ENCODE measurements around the gene TEAD1.

The TEAD1 gene

GRCh38 chr11:12783765-12784164 is 109.5 kb downstream of the TEAD1 start:
- H3K9me3 ChIP-seq = no peaks in the 10 kb centered on the region
- DNase-seq = no peak
- H3K36me3 ChIP-seq = peaks cover 5% of the 10 kb centered on the region
- no peak for TF ChIP-seq CTCF (IDR thresholded peaks at IDR 0.05; ENCODE audit: low read depth, low read length)
- H3K4me1 ChIP-seq = peaks cover 3% of the 10 kb centered on the region; the same call in 1 of the 2 replicates
- no peaks in the 10 kb centered on the region for H3K27me3 ChIP-seq
- H3K4me3 ChIP-seq (ENCODE audit: low read depth, low read length) = no peak overlapping the region

GRCh38 chr11:12784445-12784844 is 110.2 kb downstream of the TEAD1 start:
- no peak for TF ChIP-seq CTCF (IDR thresholded peaks at IDR 0.05; ENCODE audit: low read depth, low read length)
- H3K9me3 ChIP-seq = no peaks in the 10 kb centered on the region
- H3K27me3 ChIP-seq = no peaks in the 10 kb centered on the region
- no peaks in the 10 kb centered on the region; the same call in none of the 2 replicates for H3K36me3 ChIP-seq
- DNase-seq = no peak
- no peak overlapping the region for H3K4me3 ChIP-seq (ENCODE audit: low read depth, low read length)
- peaks cover 3% of the 10 kb centered on the region; the same call in 1 of the 2 replicates for H3K4me1 ChIP-seq

- Histone ChIP-seq H3K36me3 (peaks cover 2% of the 10 kb centered on the region), H3K9me3 (no peaks in the 10 kb centered on the region), H3K4me3 (ENCODE audit: low read depth, low read length) (no peak overlapping the region), H3K27me3 (no peaks in the 10 kb centered on the region), H3K4me1 (peaks cover 3% of the 10 kb centered on the region; the same call in 1 of the 2 replicates)
- TF ChIP-seq CTCF (IDR thresholded peaks at IDR 0.05; ENCODE audit: low read depth, low read length) = no peak
- DNase-seq = peak; percentile 16
Observed at GRCh38 chr11:12784987-12785386, 110.8 kb downstream of the TEAD1 start.

GRCh38 chr11:12785901-12786300 is 111.7 kb downstream of the TEAD1 start:
- no peak for TF ChIP-seq CTCF (IDR thresholded peaks at IDR 0.05; ENCODE audit: low read depth, low read length)
- H3K36me3 ChIP-seq = peaks cover 2% of the 10 kb centered on the region
- peaks cover 3% of the 10 kb centered on the region; the same call in 1 of the 2 replicates for H3K4me1 ChIP-seq
- no peak overlapping the region for H3K4me3 ChIP-seq (ENCODE audit: low read depth, low read length)
- no peaks in the 10 kb centered on the region for H3K27me3 ChIP-seq
- DNase-seq = no peak
- H3K9me3 ChIP-seq = no peaks in the 10 kb centered on the region

- Histone ChIP-seq H3K9me3 (no peaks in the 10 kb centered on the region), H3K4me1 (peaks cover 3% of the 10 kb centered on the region; the same call in 1 of the 2 replicates), H3K27me3 (no peaks in the 10 kb centered on the region), H3K36me3 (peaks cover 2% of the 10 kb centered on the region), H3K4me3 (ENCODE audit: low read depth, low read length) (no peak overlapping the region)
- TF ChIP-seq CTCF (IDR thresholded peaks at IDR 0.05; ENCODE audit: low read depth, low read length) = no peak
- no peak for DNase-seq
Observed at GRCh38 chr11:12786450-12786849, 112.2 kb downstream of the TEAD1 start.

GRCh38 chr11:12786891-12787290 is 112.7 kb downstream of the TEAD1 start:
- no peaks in the 10 kb centered on the region for H3K9me3 ChIP-seq
- TF ChIP-seq CTCF (IDR thresholded peaks at IDR 0.05; ENCODE audit: low read depth, low read length) = no peak
- H3K36me3 ChIP-seq = peaks cover 2% of the 10 kb centered on the region
- DNase-seq = no peak
- no peaks in the 10 kb centered on the region for H3K27me3 ChIP-seq
- no peak overlapping the region for H3K4me3 ChIP-seq (ENCODE audit: low read depth, low read length)
- H3K4me1 ChIP-seq = peaks cover 3% of the 10 kb centered on the region; the same call in 1 of the 2 replicates

All from BE2C (cell line).